Keratinocyte (primary cell): Measurements from ENCODE around the gene DNAJC13.

Source experiments
- EZH2 ChIP-seq: IDR thresholded peaks from one replicate; pipeline ENCODE4 v1.6.1; 2012; ENCODE audit warnings: inconsistent platforms, mild to moderate bottlenecking, low read length, moderate library complexity
- TF ChIP-seq, protein P1 (sequence below), 3 experiments: IDR thresholded peaks in 1 of 3; conservative IDR thresholded peaks in 1 of 3; optimal IDR thresholded peaks in 1 of 3; 2 replicates in 2 of 3; 3 replicates in 1 of 3; pipeline versions ENCODE3 to v1.5.1; 2011; ENCODE audit warnings: low read length in 3 of 3, mild to moderate bottlenecking in 3 of 3, moderate library complexity in 2 of 3, control low read depth in 1 of 3, inconsistent platforms in 1 of 3; ENCODE audit not compliant: insufficient read depth in 2 of 3; ENCODE audit errors: extremely low read depth in 1 of 3

GRCh38 chr3:132519914-132520313 is 102.6 kb downstream of the DNAJC13 start:
- TF ChIP-seq, protein P1, sequence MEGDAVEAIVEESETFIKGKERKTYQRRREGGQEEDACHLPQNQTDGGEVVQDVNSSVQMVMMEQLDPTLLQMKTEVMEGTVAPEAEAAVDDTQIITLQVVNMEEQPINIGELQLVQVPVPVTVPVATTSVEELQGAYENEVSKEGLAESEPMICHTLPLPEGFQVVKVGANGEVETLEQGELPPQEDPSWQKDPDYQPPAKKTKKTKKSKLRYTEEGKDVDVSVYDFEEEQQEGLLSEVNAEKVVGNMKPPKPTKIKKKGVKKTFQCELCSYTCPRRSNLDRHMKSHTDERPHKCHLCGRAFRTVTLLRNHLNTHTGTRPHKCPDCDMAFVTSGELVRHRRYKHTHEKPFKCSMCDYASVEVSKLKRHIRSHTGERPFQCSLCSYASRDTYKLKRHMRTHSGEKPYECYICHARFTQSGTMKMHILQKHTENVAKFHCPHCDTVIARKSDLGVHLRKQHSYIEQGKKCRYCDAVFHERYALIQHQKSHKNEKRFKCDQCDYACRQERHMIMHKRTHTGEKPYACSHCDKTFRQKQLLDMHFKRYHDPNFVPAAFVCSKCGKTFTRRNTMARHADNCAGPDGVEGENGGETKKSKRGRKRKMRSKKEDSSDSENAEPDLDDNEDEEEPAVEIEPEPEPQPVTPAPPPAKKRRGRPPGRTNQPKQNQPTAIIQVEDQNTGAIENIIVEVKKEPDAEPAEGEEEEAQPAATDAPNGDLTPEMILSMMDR (optimal IDR thresholded peaks at IDR 0.05 in 1 of 3, IDR thresholded peaks at IDR 0.05 in 1 of 3, conservative IDR thresholded peaks at IDR 0.05 in 1 of 3; ENCODE audit: extremely low read depth in 1 of 3, insufficient read depth in 2 of 3, low read length in 3 of 3), result no peak
- TF ChIP-seq EZH2, result no peak
